ENCODE data around the gene RNF19B.

DNA sequence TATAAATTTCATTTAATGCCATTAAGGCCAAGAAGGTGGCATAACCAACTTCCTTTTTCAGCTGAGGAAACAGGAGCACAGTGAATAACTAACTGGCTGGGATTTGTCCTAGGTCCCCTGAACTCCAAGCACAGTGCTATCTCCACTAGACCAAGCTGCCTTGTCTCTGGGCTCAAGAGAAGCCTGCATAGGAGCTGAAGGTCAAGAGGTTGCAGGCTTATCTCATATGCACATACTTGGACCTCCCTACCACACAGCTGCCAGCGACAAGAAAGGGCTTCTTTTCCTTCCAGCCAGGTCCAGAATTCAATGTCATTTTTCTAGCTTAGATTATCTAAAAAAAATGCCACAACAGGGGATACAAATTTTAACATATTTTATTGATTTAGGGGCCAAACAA, 45.0 kb upstream of the RNF19B start:
- TF ChIP-seq POLR2AphosphoS5 (IDR thresholded peaks at IDR 0.05; ENCODE audit: low read length) (no peak), YY1 (IDR thresholded peaks at IDR 0.05; ENCODE audit: low read depth, low read length) (no peak), NFYA (IDR thresholded peaks at IDR 0.05; ENCODE audit: borderline replicate concordance, low read depth, low read length) (no peak), TAF1 (IDR thresholded peaks at IDR 0.05; ENCODE audit: borderline replicate concordance, low read depth, low read length) (no peak), CTCF (IDR thresholded peaks at IDR 0.05 in 2 of 3, conservative IDR thresholded peaks at IDR 0.05 in 1 of 3; ENCODE audit: control insufficient read depth in 2 of 3, extremely low read depth in 1 of 3, insufficient read depth in 1 of 3, low read depth in 3 of 3, low read length in 3 of 3) (no peak), MYC (IDR thresholded peaks at IDR 0.05; ENCODE audit: insufficient read depth, insufficient read length, insufficient replicate concordance, low read length, severe bottlenecking) (no peak), RAD21 (IDR thresholded peaks at IDR 0.05; ENCODE audit: insufficient read depth, low read depth, low read length) (no peak), SRF (IDR thresholded peaks at IDR 0.05; ENCODE audit: low read depth in 2 of 2, low read length in 2 of 2) (no peak), BRCA1 (IDR thresholded peaks at IDR 0.05; ENCODE audit: low read depth, low read length) (no peak)
- TF ChIP-seq, protein P1, sequence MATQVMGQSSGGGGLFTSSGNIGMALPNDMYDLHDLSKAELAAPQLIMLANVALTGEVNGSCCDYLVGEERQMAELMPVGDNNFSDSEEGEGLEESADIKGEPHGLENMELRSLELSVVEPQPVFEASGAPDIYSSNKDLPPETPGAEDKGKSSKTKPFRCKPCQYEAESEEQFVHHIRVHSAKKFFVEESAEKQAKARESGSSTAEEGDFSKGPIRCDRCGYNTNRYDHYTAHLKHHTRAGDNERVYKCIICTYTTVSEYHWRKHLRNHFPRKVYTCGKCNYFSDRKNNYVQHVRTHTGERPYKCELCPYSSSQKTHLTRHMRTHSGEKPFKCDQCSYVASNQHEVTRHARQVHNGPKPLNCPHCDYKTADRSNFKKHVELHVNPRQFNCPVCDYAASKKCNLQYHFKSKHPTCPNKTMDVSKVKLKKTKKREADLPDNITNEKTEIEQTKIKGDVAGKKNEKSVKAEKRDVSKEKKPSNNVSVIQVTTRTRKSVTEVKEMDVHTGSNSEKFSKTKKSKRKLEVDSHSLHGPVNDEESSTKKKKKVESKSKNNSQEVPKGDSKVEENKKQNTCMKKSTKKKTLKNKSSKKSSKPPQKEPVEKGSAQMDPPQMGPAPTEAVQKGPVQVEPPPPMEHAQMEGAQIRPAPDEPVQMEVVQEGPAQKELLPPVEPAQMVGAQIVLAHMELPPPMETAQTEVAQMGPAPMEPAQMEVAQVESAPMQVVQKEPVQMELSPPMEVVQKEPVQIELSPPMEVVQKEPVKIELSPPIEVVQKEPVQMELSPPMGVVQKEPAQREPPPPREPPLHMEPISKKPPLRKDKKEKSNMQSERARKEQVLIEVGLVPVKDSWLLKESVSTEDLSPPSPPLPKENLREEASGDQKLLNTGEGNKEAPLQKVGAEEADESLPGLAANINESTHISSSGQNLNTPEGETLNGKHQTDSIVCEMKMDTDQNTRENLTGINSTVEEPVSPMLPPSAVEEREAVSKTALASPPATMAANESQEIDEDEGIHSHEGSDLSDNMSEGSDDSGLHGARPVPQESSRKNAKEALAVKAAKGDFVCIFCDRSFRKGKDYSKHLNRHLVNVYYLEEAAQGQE (IDR thresholded peaks at IDR 0.05; ENCODE audit: low read depth, low read length): no peak
